BLaER1 treated with 17β-estradiol and CSF1 and Interleukin-3, amounts not matched to agents 10 nM and 100 nM (cell line): ENCODE results near the gene PITPNC1.

Experiments used
- H3K27ac ChIP-seq, 11 experiments: shearing (Covaris generic); formaldehyde crosslinking; 2 replicates each; pipeline ENCODE4 v1.8.1; 2022
- H3K27me3 ChIP-seq, 11 experiments: shearing (Covaris generic); formaldehyde crosslinking; 2 replicates each; pipeline ENCODE4 v1.8.1; 2022
- H3K36me3 ChIP-seq, 11 experiments: shearing (Covaris generic); formaldehyde crosslinking; 2 replicates each; pipeline ENCODE4 v1.8.1; 2022
- H3K4me1 ChIP-seq, 10 experiments: shearing (Covaris generic); formaldehyde crosslinking; 2 replicates each; pipeline ENCODE4 v1.8.1; 2022
- H3K4me2 ChIP-seq, 11 experiments: shearing (Covaris generic); formaldehyde crosslinking; 2 replicates each; pipeline ENCODE4 v1.8.1; 2022
- H3K4me3 ChIP-seq, 10 experiments: shearing (Covaris generic); formaldehyde crosslinking; 2 replicates each; pipeline ENCODE4 v1.8.1; 2022
- H3K9ac ChIP-seq, 11 experiments: shearing (Covaris generic); formaldehyde crosslinking; 2 replicates each; pipeline ENCODE4 v1.8.1; 2022
- H3K9me3 ChIP-seq, 11 experiments: shearing (Covaris generic); formaldehyde crosslinking; replicated peaks in 1 of 11; 2 replicates each; pipeline ENCODE4 v1.8.1; 2022
- H4K20me1 ChIP-seq, 11 experiments: shearing (Covaris generic); formaldehyde crosslinking; 2 replicates each; pipeline ENCODE4 v1.8.1; 2022
- Cebpa-rat ChIP-seq, 11 experiments: shearing (Covaris generic); IDR thresholded peaks; 2 replicates each; pipeline ENCODE4 v1.8.1; 2022

Gene PITPNC1

DNA sequence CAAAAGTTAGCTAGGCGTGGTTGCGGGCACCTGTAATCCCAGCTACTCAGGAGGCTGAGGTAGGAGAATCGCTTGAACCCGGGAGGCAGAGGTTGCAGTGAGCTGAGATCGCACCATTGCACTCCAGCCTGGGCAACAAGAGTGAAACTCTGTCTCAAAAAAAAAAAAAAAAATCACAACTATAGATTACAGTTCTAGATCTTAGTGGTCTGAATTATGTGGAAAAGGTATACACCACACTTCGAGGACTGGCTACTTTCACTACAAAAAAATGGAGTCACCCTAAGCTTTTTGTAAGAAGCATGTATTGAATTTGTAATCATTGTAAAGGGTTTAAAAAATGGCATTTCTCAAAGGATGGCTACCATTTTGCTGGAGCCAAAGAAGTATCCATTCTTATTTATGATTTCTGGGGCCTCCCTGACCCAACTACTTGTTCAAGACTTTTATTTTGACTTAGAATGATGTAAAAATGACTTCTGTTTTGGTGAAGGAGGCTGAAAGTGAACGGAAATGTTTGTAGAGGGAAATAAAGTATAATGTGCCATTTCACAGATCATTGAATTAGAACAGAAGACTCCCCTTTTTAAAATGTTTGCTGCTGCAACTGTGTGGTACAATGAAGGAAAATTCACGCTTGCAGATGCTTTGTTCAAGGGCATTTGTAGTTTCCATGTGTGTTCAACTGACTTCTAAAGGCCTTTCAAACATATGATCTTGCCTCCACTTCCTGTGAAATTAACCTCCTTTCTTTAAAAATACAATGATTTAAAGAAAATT is 303.6 kb downstream of the PITPNC1 start:
- Histone ChIP-seq H3K4me3 (no peak overlapping the region), H3K4me2 (peak overlapping the region in 9 of 11 experiments; percentile 10 to 88 (median 74); a peak in 16 of 22 replicates), H3K9me3 (peaks cover 0 to 14% (median 0%) of the 10 kb centered on the region in 11 experiments; a peak in 6 of 22 replicates), H4K20me1 (no peaks in the 10 kb centered on the region), H3K27me3 (peaks cover 0 to 27% (median 0%) of the 10 kb centered on the region in 11 experiments; a peak in 12 of 22 replicates), H3K9ac (peak overlapping the region in 1 of 11 experiments; percentile 6; a peak in 2 of 22 replicates), H3K36me3 (peaks cover 0 to 6% (median 0%) of the 10 kb centered on the region in 11 experiments; a peak in 1 of 22 replicates), H3K4me1 (peaks cover 49 to 84% (median 65%) of the 10 kb centered on the region in 10 experiments), H3K27ac (peak overlapping the region in 5 of 11 experiments; percentile 15 to 68 (median 40); a peak in 5 of 22 replicates)
- no peak for TF ChIP-seq Cebpa-rat (IDR thresholded peaks at IDR 0.05)

DNA sequence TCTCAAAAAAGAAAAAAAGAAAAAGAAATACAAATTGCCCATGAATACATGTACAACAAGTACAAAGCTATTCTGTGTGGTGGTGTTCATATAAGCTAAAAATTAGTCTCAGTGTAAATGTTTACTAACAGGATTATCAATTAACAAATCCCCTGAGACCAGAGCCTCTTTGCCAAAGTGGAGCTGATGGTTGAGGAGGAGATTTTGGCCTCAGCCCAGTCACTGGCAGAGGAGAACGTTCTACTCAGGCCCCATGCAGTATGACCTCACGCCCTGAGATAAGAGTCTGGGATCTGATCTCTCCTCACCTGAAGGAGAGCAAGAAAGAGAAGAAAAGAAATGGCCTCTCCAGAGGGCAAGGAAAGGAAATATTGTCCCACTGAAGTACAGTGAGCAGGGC is 305.1 kb downstream of the PITPNC1 start:
- no peak overlapping the region for H3K4me3 ChIP-seq
- no peak overlapping the region for H3K27ac ChIP-seq
- TF ChIP-seq Cebpa-rat (IDR thresholded peaks at IDR 0.05): no peak
- H3K4me2 ChIP-seq: peak overlapping the region in 5 of 11 experiments; percentile 2 to 80 (median 33); a peak in 7 of 22 replicates
- H4K20me1 ChIP-seq: no peaks in the 10 kb centered on the region
- H3K4me1 ChIP-seq: peaks cover 48 to 84% (median 60%) of the 10 kb centered on the region in 10 experiments
- H3K9ac ChIP-seq: no peak overlapping the region
- peaks cover 0 to 14% (median 0%) of the 10 kb centered on the region in 11 experiments; a peak in 6 of 22 replicates for H3K9me3 ChIP-seq
- peaks cover 0 to 13% (median 0%) of the 10 kb centered on the region in 11 experiments; a peak in 8 of 22 replicates for H3K27me3 ChIP-seq
- H3K36me3 ChIP-seq: peaks cover 0 to 17% (median 0%) of the 10 kb centered on the region in 11 experiments; a peak in 1 of 22 replicates

DNA sequence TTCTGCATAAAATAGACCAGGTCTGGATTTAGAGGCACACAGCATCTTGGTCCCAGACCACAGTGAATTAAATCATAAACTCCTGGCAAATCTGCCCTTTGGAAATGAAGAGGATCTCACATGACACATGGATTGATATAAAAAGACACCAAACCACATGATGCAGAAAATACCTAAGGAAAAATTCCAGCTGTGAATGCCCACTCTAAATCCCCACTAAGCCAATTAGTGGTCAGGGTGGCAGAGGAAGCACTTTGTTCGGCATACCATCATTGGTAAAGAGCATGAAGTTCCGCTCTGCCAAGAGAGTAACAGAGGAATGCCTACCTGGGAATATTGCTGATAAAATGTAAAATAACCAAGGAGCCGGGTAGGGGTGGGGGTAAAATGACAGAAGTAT is 308.3 kb downstream of the PITPNC1 start:
- no peak for TF ChIP-seq Cebpa-rat (IDR thresholded peaks at IDR 0.05)
- Histone ChIP-seq H3K4me1 (peaks cover 26 to 78% (median 48%) of the 10 kb centered on the region in 10 experiments), H3K9ac (no peak overlapping the region), H3K4me2 (peak overlapping the region in 7 of 11 experiments; percentile 16 to 82 (median 56); a peak in 8 of 22 replicates), H3K27ac (no peak overlapping the region), H3K27me3 (no peaks in the 10 kb centered on the region), H3K36me3 (peaks cover 0 to 23% (median 0%) of the 10 kb centered on the region in 11 experiments; a peak in 2 of 22 replicates), H3K4me3 (no peak overlapping the region), H4K20me1 (no peaks in the 10 kb centered on the region), H3K9me3 (peaks cover 0 to 14% (median 0%) of the 10 kb centered on the region in 11 experiments; a peak in 6 of 22 replicates)

DNA sequence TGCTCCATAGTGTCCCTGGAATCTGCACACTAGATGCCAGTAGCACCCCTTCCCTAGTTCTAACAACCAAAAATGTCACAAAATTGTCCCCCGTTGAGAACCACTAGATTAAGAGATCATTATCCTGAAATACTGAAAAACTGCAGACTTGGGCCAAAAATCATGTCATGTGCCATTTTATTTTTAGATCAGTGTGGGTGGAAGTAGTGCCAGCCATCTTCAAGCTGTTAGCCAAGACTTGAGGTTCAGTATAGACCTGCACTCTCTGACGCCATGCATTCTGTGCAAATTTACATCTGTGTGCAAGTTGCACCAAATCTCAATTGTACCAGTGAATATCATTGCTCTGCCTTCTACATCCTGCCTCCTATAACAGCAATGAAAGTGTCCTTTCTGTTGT is 309.2 kb downstream of the PITPNC1 start:
- H3K36me3 ChIP-seq: peaks cover 0 to 23% (median 0%) of the 10 kb centered on the region in 11 experiments; a peak in 2 of 22 replicates
- no peaks in the 10 kb centered on the region for H4K20me1 ChIP-seq
- TF ChIP-seq Cebpa-rat (IDR thresholded peaks at IDR 0.05): no peak
- no peak overlapping the region for H3K9ac ChIP-seq
- H3K27me3 ChIP-seq: no peaks in the 10 kb centered on the region
- H3K4me1 ChIP-seq: peaks cover 17 to 76% (median 44%) of the 10 kb centered on the region in 10 experiments
- H3K27ac ChIP-seq: peak overlapping the region in 1 of 11 experiments; percentile 20; a peak in 1 of 22 replicates
- peak overlapping the region in 8 of 11 experiments; percentile 2 to 82 (median 44); a peak in 12 of 22 replicates for H3K4me2 ChIP-seq
- H3K4me3 ChIP-seq: no peak overlapping the region
- peaks cover 0 to 14% (median 0%) of the 10 kb centered on the region in 11 experiments; a peak in 6 of 22 replicates for H3K9me3 ChIP-seq

DNA sequence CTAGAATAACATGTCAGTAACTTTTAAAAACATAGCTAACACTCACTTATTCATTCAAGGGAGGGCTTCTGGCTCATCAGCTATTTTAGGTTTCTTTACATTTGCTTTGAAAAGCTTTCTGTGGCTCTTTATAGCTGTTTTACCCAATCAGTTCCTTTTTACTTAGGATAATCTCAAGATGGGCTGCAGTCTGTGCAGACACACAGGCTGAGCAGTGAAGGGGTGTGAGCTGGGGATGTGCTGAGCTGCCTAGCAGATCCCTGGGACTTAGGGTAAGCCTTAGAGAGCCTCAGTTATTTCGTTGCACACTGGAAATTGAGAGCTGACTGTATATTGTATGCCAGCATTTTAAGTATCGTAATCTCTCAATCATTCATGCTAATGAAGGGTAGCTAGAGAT is 310.4 kb downstream of the PITPNC1 start:
- H3K4me3 ChIP-seq: no peak overlapping the region
- H3K4me1 ChIP-seq: peaks cover 20 to 77% (median 44%) of the 10 kb centered on the region in 10 experiments
- no peaks in the 10 kb centered on the region for H4K20me1 ChIP-seq
- TF ChIP-seq Cebpa-rat (IDR thresholded peaks at IDR 0.05): no peak
- no peaks in the 10 kb centered on the region for H3K27me3 ChIP-seq
- peak overlapping the region in 8 of 11 experiments; percentile 26 to 82 (median 45); a peak in 10 of 22 replicates for H3K4me2 ChIP-seq
- peaks cover 0 to 25% (median 1%) of the 10 kb centered on the region in 11 experiments; a peak in 6 of 22 replicates for H3K36me3 ChIP-seq
- no peak overlapping the region for H3K9ac ChIP-seq
- H3K9me3 ChIP-seq: peaks cover 0 to 16% (median 0%) of the 10 kb centered on the region in 11 experiments; a peak in 6 of 22 replicates
- no peak overlapping the region for H3K27ac ChIP-seq

DNA sequence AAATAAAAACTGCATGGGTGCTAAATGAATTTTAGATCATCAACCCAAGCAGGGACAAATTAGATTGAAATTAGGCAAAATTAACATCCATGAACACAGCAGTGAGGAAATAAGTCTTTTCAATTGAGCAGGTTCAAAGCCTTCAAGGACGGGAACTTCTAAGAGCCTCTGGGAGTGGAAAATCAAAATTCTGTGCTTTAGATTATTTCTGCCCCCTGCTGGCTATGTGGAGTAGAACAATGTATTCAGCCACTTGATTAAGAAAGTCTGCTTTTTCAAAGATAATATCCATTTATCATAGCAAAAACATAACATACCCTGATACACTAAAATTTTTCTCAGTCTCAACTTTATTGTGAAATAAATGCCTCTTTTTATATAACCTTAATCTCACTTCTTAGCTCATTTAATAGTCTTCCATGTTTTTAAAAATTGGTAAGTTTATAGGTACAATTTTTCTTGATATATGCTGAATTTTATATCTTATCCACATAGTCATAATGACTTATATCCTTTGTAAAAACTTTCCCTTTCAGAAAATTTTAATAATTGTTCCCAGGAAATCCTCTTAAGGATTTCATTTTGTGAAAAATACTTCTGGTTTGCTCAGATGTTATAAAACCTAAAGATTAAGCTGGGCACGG is 312.6 kb downstream of the PITPNC1 start:
- Histone ChIP-seq H3K27ac (no peak overlapping the region), H4K20me1 (no peaks in the 10 kb centered on the region), H3K4me1 (peaks cover 30 to 84% (median 53%) of the 10 kb centered on the region in 10 experiments), H3K9me3 (peaks cover 0 to 14% (median 0%) of the 10 kb centered on the region in 11 experiments; a peak in 7 of 22 replicates), H3K4me3 (no peak overlapping the region), H3K36me3 (peaks cover 0 to 42% (median 14%) of the 10 kb centered on the region in 11 experiments; a peak in 10 of 22 replicates), H3K4me2 (0 out of 22 replicates have a peak overlapping the region, but pooled peaks of 1 of the 11 experiments have one; percentile 19), H3K27me3 (no peaks in the 10 kb centered on the region), H3K9ac (no peak overlapping the region)
- no peak for TF ChIP-seq Cebpa-rat (IDR thresholded peaks at IDR 0.05)

DNA sequence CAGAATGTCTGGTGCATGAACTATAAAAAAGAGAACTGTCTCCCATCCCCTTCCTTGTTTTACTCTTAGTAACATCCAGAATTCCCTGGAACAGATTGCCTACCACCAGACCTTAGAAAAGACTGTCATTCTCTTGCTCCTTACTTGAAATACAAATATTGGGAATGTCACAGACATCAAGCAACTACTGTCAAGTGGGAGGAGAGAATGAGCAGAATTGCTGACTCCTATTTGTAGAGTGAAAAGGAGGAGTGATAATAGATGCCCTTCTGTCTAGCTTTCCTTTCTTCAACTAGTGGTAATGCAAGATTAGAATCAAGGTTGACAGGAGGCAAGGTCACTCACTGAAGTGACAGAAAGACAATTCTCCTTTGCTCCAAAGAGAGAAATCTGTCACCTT is 316.7 kb downstream of the PITPNC1 start:
- H3K36me3 ChIP-seq: peaks cover 0 to 21% (median 14%) of the 10 kb centered on the region in 11 experiments; a peak in 10 of 22 replicates
- no peaks in the 10 kb centered on the region for H4K20me1 ChIP-seq
- H3K4me1 ChIP-seq: peaks cover 19 to 82% (median 55%) of the 10 kb centered on the region in 10 experiments; a peak in 19 of 20 replicates
- peaks cover 9 to 16% (median 12%) of the 10 kb centered on the region in 11 experiments for H3K27me3 ChIP-seq
- H3K9me3 ChIP-seq: peaks cover 0 to 14% (median 0%) of the 10 kb centered on the region in 11 experiments; a peak in 7 of 22 replicates
- no peak overlapping the region for H3K4me3 ChIP-seq
- no peak for TF ChIP-seq Cebpa-rat (IDR thresholded peaks at IDR 0.05)
- no peak overlapping the region for H3K27ac ChIP-seq
- H3K9ac ChIP-seq: no peak overlapping the region
- H3K4me2 ChIP-seq: peak overlapping the region in 9 of 11 experiments; percentile 10 to 82 (median 29); a peak in 15 of 22 replicates

DNA sequence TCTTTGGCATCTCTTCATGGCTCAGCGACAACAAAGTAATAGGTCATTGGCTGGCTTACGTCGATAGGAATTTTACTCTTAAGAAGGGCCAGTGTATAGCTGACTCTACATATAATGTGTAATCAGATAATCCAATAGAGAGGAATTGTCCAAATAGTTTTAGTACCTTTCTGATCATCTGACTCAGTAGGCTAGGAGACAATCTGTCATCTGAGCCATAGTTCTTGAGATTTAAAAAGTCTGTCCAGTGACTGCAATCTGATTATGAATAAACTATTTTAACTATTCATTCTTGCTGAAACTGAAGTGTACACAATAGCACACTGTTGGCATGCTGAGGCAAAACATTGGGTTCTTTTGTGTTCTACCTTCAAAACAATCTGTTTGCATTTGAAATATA is 319.3 kb downstream of the PITPNC1 start:
- H4K20me1 ChIP-seq: no peaks in the 10 kb centered on the region

More for the DNA sequence above, 319.3 kb downstream of the PITPNC1 start:
- H3K36me3 ChIP-seq: peaks cover 0 to 21% (median 14%) of the 10 kb centered on the region in 11 experiments; a peak in 10 of 22 replicates
- no peak overlapping the region for H3K4me3 ChIP-seq
- peak overlapping the region in 7 of 11 experiments; percentile 19 to 82 (median 49); a peak in 12 of 22 replicates for H3K4me2 ChIP-seq
- TF ChIP-seq Cebpa-rat (IDR thresholded peaks at IDR 0.05): no peak
- H3K9me3 ChIP-seq: peaks cover 0 to 14% (median 6%) of the 10 kb centered on the region in 11 experiments; a peak in 8 of 22 replicates
- H3K27me3 ChIP-seq: peaks cover 27 to 40% (median 31%) of the 10 kb centered on the region in 11 experiments
- no peak overlapping the region for H3K27ac ChIP-seq
- no peak overlapping the region for H3K9ac ChIP-seq
- H3K4me1 ChIP-seq: peaks cover 26 to 87% (median 64%) of the 10 kb centered on the region in 10 experiments
